NCI-H526 (cell line): Measurements from ENCODE around the gene ZNF334.

Source experiments
- DNase-seq, 2 experiments: peaks; one replicate each; lab custom pipeline; 2025; lab: John Stamatoyannopoulos, UW

ZNF334 gene

GRCh38 chr20:46485431-46485830 lies 27.9 kb downstream of the ZNF334 start:
- no peak for DNase-seq

GRCh38 chr20:46484954-46485353 lies 28.4 kb downstream of the ZNF334 start:
- DNase-seq, result no peak

GRCh38 chr20:46483879-46484278 lies 29.5 kb downstream of the ZNF334 start:
- no peak for DNase-seq

- no peak for DNase-seq
Measured at GRCh38 chr20:46482864-46483263, 30.5 kb downstream of the ZNF334 start.

- no peak for DNase-seq
Measured at GRCh38 chr20:46477640-46478039, 35.7 kb downstream of the ZNF334 start.

GRCh38 chr20:46477225-46477624 lies 36.1 kb downstream of the ZNF334 start:
- DNase-seq, result no peak

GRCh38 chr20:46468508-46468907 lies 44.9 kb downstream of the ZNF334 start:
- no peak for DNase-seq

- DNase-seq, result no peak
Measured at GRCh38 chr20:46464451-46464850, 48.9 kb downstream of the ZNF334 start.

- DNase-seq, result no peak
Measured at GRCh38 chr20:46463852-46464251, 49.5 kb downstream of the ZNF334 start.

GRCh38 chr20:46461808-46462207 lies 51.6 kb downstream of the ZNF334 start:
- DNase-seq, result no peak

GRCh38 chr20:46458866-46459750 lies 54.3 kb downstream of the ZNF334 start:
- peak; percentile 65 to 85 for DNase-seq

- no peak for DNase-seq
Measured at GRCh38 chr20:46456255-46457028, 56.9 kb downstream of the ZNF334 start.

GRCh38 chr20:46455729-46456128 lies 57.6 kb downstream of the ZNF334 start:
- no peak for DNase-seq
